SJCRH30 (cell line): ENCODE measurements around the gene HRAS. TPM values are rescaled to one million over a fixed set of nuclear protein-coding genes. Genes with fewer than 3 reads are reported as not detected.

Experiments used
- DNase-seq, 2 experiments: peaks; one replicate each; pipeline ENCODE4 v3.0.0-alpha.2; 2015 to 2020
- H3K27ac ChIP-seq: fragments of 250-450 bp; sonication (Bioruptor Pico); 2 replicates; pipeline ENCODE4 v1.5.1; 2020; ENCODE audit warnings: mild to moderate bottlenecking, moderate library complexity
- H3K27me3 ChIP-seq: fragments of 250-450 bp; sonication (Bioruptor Pico); 2 replicates; pipeline ENCODE4 v1.5.1; 2020; ENCODE audit warnings: mild to moderate bottlenecking, moderate library complexity
- H3K36me3 ChIP-seq: fragments of 250-450 bp; sonication (Bioruptor Pico); 2 replicates; pipeline ENCODE4 v1.5.1; 2020; ENCODE audit warnings: mild to moderate bottlenecking, moderate library complexity
- H3K4me1 ChIP-seq: fragments of 250-450 bp; sonication (Bioruptor Pico); 2 replicates; pipeline ENCODE4 v1.5.1; 2020; ENCODE audit warnings: mild to moderate bottlenecking, moderate library complexity
- H3K4me3 ChIP-seq: fragments of 250-450 bp; sonication (Bioruptor Pico); 2 replicates; pipeline ENCODE4 v1.5.1; 2020; ENCODE audit warnings: mild to moderate bottlenecking, moderate library complexity
- H3K9me3 ChIP-seq: fragments of 250-450 bp; sonication (Bioruptor Pico); replicated peaks from 2 replicates; pipeline ENCODE4 v1.5.1; 2020; ENCODE audit warnings: mild to moderate bottlenecking, moderate library complexity
- total RNA-seq: library from RNA; depleted of rRNA; stranded (reverse); fragments of >200 nt; shearing (Covaris generic); gene quantifications from 2 replicates; pipeline ENCODE4 v1.2.3, GENCODE V29; 2014

The HRAS gene
- total RNA-seq, 1 experiment from 2014 or later, result 75.7 TPM

GRCh38 chr11:573146-573759 lies 37.9 kb upstream of the HRAS start:
- Histone ChIP-seq H3K4me1 (peaks cover 17% of the 10 kb centered on the region), H3K27me3 (peaks cover 19% of the 10 kb centered on the region), H3K4me3 (no peak overlapping the region), H3K9me3 (no peaks in the 10 kb centered on the region), H3K27ac (no peak overlapping the region), H3K36me3 (peaks cover 1% of the 10 kb centered on the region)
- DNase-seq, result no peak

- Histone ChIP-seq H3K27me3 (peaks cover 19% of the 10 kb centered on the region), H3K36me3 (no peaks in the 10 kb centered on the region), H3K27ac (no peak overlapping the region), H3K9me3 (no peaks in the 10 kb centered on the region), H3K4me3 (no peak overlapping the region), H3K4me1 (peaks cover 12% of the 10 kb centered on the region)
- no peak for DNase-seq
These were observed 36.4 kb upstream of the HRAS start for GRCh38 chr11:571802-572185.

- Histone ChIP-seq H3K4me1 (peaks cover 7% of the 10 kb centered on the region), H3K27ac (no peak overlapping the region), H3K4me3 (peak overlapping the region; percentile 57), H3K9me3 (no peaks in the 10 kb centered on the region), H3K36me3 (no peaks in the 10 kb centered on the region), H3K27me3 (peaks cover 10% of the 10 kb centered on the region)
- DNase-seq, result no peak
These were observed 33.9 kb upstream of the HRAS start for GRCh38 chr11:569158-569885.

DNA sequence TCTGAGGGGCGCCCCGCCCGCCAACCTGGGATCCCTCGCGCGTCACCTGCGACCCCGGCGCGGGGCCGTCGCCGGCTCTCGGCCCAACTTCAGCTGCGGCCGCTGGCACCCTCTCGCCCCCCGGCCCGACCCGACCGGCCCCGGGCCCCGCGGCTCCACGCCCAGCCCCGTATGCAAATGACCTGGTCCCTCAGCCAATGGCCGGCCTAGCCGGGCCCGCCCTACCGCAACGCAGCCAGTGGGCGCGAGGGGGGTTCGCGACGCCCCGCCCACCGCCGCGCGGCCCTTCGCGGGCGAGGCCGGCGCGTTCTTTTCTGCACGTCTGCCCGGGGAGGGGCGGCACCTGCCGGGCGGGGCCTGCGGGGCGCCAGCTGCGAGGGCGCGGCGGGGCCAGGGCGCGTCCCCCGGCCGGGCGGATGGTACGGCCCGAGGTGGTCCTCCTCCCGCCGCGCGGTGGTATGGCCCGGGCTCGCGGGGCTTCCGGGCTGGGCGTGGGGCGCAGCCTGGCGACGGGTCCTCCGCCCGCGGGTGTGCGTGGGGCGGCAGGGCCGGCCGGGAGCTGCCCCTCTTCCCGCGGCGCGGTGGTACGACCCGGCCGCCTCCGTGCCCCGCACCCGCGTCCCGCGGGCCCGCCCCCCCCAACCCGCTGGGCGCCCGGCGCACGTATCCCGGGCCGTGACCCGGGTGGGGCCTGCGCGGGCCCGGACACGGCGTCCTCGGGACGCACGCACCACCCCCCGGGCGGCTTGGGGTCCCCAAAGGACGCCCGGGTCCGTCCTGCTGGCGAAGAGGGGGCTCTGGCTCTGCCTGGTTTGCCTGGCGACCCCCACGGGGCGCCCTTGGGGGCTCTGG lies 33.2 kb upstream of the HRAS start:
- Histone ChIP-seq H3K9me3 (no peaks in the 10 kb centered on the region), H3K27ac (no peak overlapping the region), H3K27me3 (peaks cover 8% of the 10 kb centered on the region; the same call in 1 of the 2 replicates), H3K36me3 (no peaks in the 10 kb centered on the region), H3K4me1 (peaks cover 7% of the 10 kb centered on the region), H3K4me3 (peak overlapping the region; percentile 57)
- DNase-seq, result peak; percentile 95 to 96

DNA sequence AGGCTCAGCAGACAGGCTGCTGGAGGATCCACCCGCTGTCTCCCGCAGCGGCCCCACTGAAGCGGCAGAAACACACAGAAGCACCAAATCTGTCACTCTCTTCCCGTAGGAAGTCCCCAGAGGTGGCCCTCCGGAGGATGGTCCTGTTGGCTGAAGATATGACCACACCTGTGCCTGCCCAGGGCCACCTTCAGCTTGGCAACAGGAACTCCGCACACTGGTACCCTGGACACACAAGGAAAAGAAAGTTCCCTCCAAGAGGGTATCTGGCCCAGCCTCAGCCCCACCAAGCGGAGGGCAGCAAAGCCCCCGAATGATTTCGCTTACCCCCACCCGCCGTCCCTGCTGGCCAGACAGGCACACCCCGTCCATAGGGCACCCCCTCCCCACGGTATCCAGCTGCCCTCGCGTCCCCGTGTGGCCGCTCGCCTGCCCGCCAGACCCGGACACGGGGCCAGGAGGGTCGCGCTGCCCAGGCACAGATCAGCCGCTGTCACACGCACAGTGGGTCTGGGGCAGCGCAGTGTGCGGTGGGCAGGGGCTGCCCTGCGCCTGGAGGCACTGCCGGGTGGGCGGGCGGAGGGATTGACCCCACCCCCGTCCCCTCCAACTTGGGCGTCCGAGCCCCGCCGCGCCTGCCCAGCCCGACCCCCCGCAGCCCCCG lies 32.4 kb upstream of the HRAS start:
- peaks cover 8% of the 10 kb centered on the region; the same call in 1 of the 2 replicates for H3K27me3 ChIP-seq
- peaks cover 7% of the 10 kb centered on the region for H3K4me1 ChIP-seq
- H3K36me3 ChIP-seq, result no peaks in the 10 kb centered on the region
- H3K9me3 ChIP-seq, result no peaks in the 10 kb centered on the region
- peak overlapping the region; percentile 57 for H3K4me3 ChIP-seq
- DNase-seq, result peak in 1 of 2 experiments; percentile 44
- H3K27ac ChIP-seq, result no peak overlapping the region

- Histone ChIP-seq H3K36me3 (no peaks in the 10 kb centered on the region), H3K4me3 (no peak overlapping the region), H3K27me3 (peaks cover 8% of the 10 kb centered on the region; the same call in 1 of the 2 replicates), H3K4me1 (peaks cover 7% of the 10 kb centered on the region), H3K27ac (no peak overlapping the region), H3K9me3 (no peaks in the 10 kb centered on the region)
- DNase-seq, result no peak
These were observed 31.7 kb upstream of the HRAS start for GRCh38 chr11:567011-567628.

- no peak for DNase-seq
- Histone ChIP-seq H3K9me3 (no peaks in the 10 kb centered on the region), H3K4me1 (peaks cover 7% of the 10 kb centered on the region)
These were observed 30.6 kb upstream of the HRAS start for GRCh38 chr11:565921-566509.

DNA sequence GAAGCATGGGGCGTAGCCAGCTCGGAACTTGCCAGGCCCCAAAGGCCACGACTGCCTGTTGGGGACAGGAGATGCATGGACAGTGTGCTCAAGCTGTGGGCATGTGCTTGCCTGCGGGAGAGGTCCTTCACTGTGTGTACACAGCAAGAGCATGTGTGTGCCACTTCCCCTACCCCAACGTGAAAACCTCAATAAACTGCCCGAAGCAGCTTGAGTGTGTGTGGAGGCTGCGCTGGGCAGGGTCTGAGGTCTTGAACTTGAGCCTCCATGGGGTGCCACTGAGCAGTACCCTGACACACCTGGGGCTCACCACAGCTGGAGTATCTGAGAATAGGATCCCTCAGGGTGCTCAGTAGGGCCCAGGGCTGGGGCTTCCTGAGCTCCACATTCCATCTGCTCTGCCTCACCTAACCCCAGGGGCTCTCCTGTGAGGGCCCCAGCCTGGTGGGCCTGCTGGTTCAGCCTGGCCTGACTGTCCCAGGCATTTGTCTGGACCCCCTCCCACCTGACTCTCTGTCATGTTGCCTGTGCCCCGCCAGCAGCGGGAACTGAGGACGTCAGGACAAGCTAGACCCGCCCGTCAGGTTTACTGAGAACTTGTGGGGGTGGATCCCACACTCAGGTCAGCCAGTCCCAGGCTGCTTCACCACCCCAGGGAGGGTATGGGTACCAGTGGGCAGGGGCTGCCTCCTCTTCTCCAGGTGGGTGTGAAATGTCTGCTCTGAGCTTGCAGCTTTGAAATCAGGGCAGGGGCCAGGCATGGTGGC lies 28.6 kb upstream of the HRAS start:
- Histone ChIP-seq H3K27ac (no peak overlapping the region), H3K4me3 (no peak overlapping the region), H3K4me1 (peaks cover 3% of the 10 kb centered on the region; the same call in 1 of the 2 replicates), H3K9me3 (no peaks in the 10 kb centered on the region), H3K27me3 (no peaks in the 10 kb centered on the region; the same call in 1 of the 2 replicates), H3K36me3 (no peaks in the 10 kb centered on the region)
- no peak for DNase-seq

More at GRCh38 chr11:565921-566509, 30.6 kb upstream of the HRAS start:
- no peak overlapping the region for H3K27ac ChIP-seq
- H3K4me3 ChIP-seq, result no peak overlapping the region
- no peaks in the 10 kb centered on the region for H3K36me3 ChIP-seq
- peaks cover 8% of the 10 kb centered on the region; the same call in 1 of the 2 replicates for H3K27me3 ChIP-seq

GRCh38 chr11:563066-563811 lies 27.9 kb upstream of the HRAS start:
- Histone ChIP-seq H3K4me3 (no peak overlapping the region), H3K27ac (no peak overlapping the region), H3K4me1 (peaks cover 3% of the 10 kb centered on the region; the same call in 1 of the 2 replicates), H3K36me3 (no peaks in the 10 kb centered on the region), H3K27me3 (no peaks in the 10 kb centered on the region), H3K9me3 (no peaks in the 10 kb centered on the region)
- no peak for DNase-seq

- no peaks in the 10 kb centered on the region for H3K27me3 ChIP-seq
- no peak overlapping the region for H3K4me3 ChIP-seq
- no peaks in the 10 kb centered on the region for H3K9me3 ChIP-seq
- no peaks in the 10 kb centered on the region for H3K36me3 ChIP-seq
- no peak overlapping the region for H3K27ac ChIP-seq
- H3K4me1 ChIP-seq, result peaks cover 3% of the 10 kb centered on the region; the same call in 1 of the 2 replicates
- no peak for DNase-seq
These were observed 26.8 kb upstream of the HRAS start for GRCh38 chr11:562046-562645.

GRCh38 chr11:561148-562003 lies 26.0 kb upstream of the HRAS start:
- peak overlapping the region; percentile 83 for H3K4me3 ChIP-seq
- H3K27me3 ChIP-seq, result no peaks in the 10 kb centered on the region
- H3K36me3 ChIP-seq, result no peaks in the 10 kb centered on the region
- H3K9me3 ChIP-seq, result no peaks in the 10 kb centered on the region
- no peak for DNase-seq
- H3K27ac ChIP-seq, result no peak overlapping the region
- H3K4me1 ChIP-seq, result peaks cover 3% of the 10 kb centered on the region; the same call in 1 of the 2 replicates
